Peyer's patch (tissue), 4 donors: ENCODE measurements around the gene SPATS1.

Experiments
- POLR2A ChIP-seq, 2 donors: fragments of 450-650 bp; IDR thresholded peaks; one replicate each; pipeline ENCODE4 v1.5.1; 2017; ENCODE audit warnings: antibody characterized with exemption in 2 of 2, mild to moderate bottlenecking in 2 of 2, moderate library complexity in 2 of 2
- TF ChIP-seq, protein P1 (sequence below), 6 experiments: fragments of 450-650 bp in 4 of 6; fragments of 200-600 bp in 2 of 6; sonication (generic) in 1 of 6; IDR thresholded peaks; one replicate each; pipeline ENCODE4 v1.5.1; 2017 to 2019; ENCODE audit warnings: antibody characterized with exemption in 6 of 6, mild to moderate bottlenecking in 3 of 6, moderate library complexity in 1 of 6

DNA sequence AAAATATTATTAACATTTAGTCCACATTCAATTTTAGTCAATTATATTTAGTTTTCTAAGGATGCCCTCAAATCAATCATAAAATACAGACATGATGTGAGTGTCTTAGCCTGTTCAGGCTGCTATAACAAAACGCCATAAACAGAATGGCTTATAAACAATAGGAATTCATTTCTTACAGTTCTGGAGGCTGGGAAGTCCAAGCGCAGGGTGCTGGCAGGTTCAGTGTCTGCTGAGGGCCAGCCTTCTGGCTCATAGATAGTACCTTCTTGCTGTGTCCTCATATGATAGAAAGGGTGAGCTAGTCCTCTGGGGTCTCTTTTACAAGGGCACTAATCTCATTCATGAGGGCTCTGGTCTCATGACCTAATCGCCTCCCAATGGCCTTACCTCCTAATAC is 35.0 kb downstream of the SPATS1 start:
- TF ChIP-seq, protein P1, sequence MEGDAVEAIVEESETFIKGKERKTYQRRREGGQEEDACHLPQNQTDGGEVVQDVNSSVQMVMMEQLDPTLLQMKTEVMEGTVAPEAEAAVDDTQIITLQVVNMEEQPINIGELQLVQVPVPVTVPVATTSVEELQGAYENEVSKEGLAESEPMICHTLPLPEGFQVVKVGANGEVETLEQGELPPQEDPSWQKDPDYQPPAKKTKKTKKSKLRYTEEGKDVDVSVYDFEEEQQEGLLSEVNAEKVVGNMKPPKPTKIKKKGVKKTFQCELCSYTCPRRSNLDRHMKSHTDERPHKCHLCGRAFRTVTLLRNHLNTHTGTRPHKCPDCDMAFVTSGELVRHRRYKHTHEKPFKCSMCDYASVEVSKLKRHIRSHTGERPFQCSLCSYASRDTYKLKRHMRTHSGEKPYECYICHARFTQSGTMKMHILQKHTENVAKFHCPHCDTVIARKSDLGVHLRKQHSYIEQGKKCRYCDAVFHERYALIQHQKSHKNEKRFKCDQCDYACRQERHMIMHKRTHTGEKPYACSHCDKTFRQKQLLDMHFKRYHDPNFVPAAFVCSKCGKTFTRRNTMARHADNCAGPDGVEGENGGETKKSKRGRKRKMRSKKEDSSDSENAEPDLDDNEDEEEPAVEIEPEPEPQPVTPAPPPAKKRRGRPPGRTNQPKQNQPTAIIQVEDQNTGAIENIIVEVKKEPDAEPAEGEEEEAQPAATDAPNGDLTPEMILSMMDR (IDR thresholded peaks at IDR 0.05), result no peak
- TF ChIP-seq POLR2A (IDR thresholded peaks at IDR 0.05), result no peak
